ENCODE measurements around the gene RAX.

RAX gene

GRCh38 chr18:59271606-59272220 lies 1.5 kb downstream of the RAX start:
- ChIA-PET CTCF (interaction anchor here (0.5 to 7.6 kb wide), 7 partner anchors 23 to 980 kb away, joined by 3 to 41 read pairs (median 5); partner anchors contain the start of gene SEC11C), POLR2A (no interaction called here)
- no peak overlapping the region for H3K4me3 ChIP-seq (ENCODE audit: low read depth, low read length)
- TF ChIP-seq ZNF510 (tag by site-specific recombination; IDR thresholded peaks at IDR 0.05; ENCODE audit: insufficient replicate concordance) = no peak
- TF ChIP-seq KLF9 (tag by site-specific recombination; IDR thresholded peaks at IDR 0.05; ENCODE audit: low read depth) = no peak
- TF ChIP-seq ZEB2 (tag by site-specific recombination; IDR thresholded peaks at IDR 0.05) = no peak
- TF ChIP-seq ZSCAN30 (tag by site-specific recombination; IDR thresholded peaks at IDR 0.05) = no peak
- no peak for TF ChIP-seq ZNF501 (tag by site-specific recombination; IDR thresholded peaks at IDR 0.05)
- H3K9me3 ChIP-seq (ENCODE audit: control insufficient read depth, insufficient read depth, low read depth, low read length) = no peaks in the 10 kb centered on the region
- no peaks in the 10 kb centered on the region for H3K4me1 ChIP-seq (ENCODE audit: control insufficient read depth, insufficient read depth, low read length)
- H3K36me3 ChIP-seq (ENCODE audit: control insufficient read depth in 2 of 2, insufficient read depth in 1 of 2, low read length in 2 of 2) = no peaks in the 10 kb centered on the region
- H3K27ac ChIP-seq (ENCODE audit: extremely low read depth, low read depth, low read length) = no peak overlapping the region

- H3K27ac ChIP-seq (ENCODE audit: extremely low read depth, low read depth, low read length) = no peak overlapping the region
Measured at GRCh38 chr18:59270689-59271257, 2.5 kb downstream of the RAX start.

More at GRCh38 chr18:59270689-59271257, 2.5 kb downstream of the RAX start:
- Histone ChIP-seq H3K4me3 (ENCODE audit: low read depth, low read length) (no peak overlapping the region), H3K9me3 (ENCODE audit: control insufficient read depth, insufficient read depth, low read depth, low read length) (no peaks in the 10 kb centered on the region), H3K36me3 (ENCODE audit: control insufficient read depth in 2 of 2, insufficient read depth in 1 of 2, low read length in 2 of 2) (no peaks in the 10 kb centered on the region), H3K4me1 (ENCODE audit: control insufficient read depth, insufficient read depth, low read length) (peaks cover 2% of the 10 kb centered on the region; the same call in 1 of the 2 replicates)
- CTCF ChIA-PET = interaction anchor here (0.7 to 8.1 kb wide), 7 partner anchors 21 to 185 kb away, joined by 3 to 46 read pairs (median 21); no protein-coding TSS in a partner anchor
- POLR2A ChIA-PET = no interaction called here
- 0 out of 2 replicates have a peak, but pooled peaks have one; percentile 14 for TF ChIP-seq ZNF629 (tag by site-specific recombination; IDR thresholded peaks at IDR 0.05)
- TF ChIP-seq AEBP2 (tag by site-specific recombination; IDR thresholded peaks at IDR 0.05; ENCODE audit: borderline replicate concordance) = no peak
- TF ChIP-seq ZBTB20 (tag by site-specific recombination; IDR thresholded peaks at IDR 0.05) = no peak
- no peak for TF ChIP-seq TSHZ1 (tag by site-specific recombination; IDR thresholded peaks at IDR 0.05; ENCODE audit: borderline replicate concordance)
- peak; percentile 46 for TF ChIP-seq ZNF366 (tag by site-specific recombination; conservative IDR thresholded peaks at IDR 0.05)
- no peak for TF ChIP-seq KLF9 (tag by site-specific recombination; IDR thresholded peaks at IDR 0.05; ENCODE audit: low read depth)
- no peak for TF ChIP-seq ZNF664 (tag by site-specific recombination; IDR thresholded peaks at IDR 0.05)
- TF ChIP-seq ZNF645 (tag by site-specific recombination; IDR thresholded peaks at IDR 0.05) = no peak
- TF ChIP-seq YY1 (tag by site-specific recombination; IDR thresholded peaks at IDR 0.05) = no peak
- no peak for TF ChIP-seq BCL11A (tag by site-specific recombination; IDR thresholded peaks at IDR 0.05; ENCODE audit: low read depth)
- no peak for TF ChIP-seq ZNF311 (tag by site-specific recombination; IDR thresholded peaks at IDR 0.05; ENCODE audit: borderline replicate concordance)
- no peak for TF ChIP-seq ZNF211 (tag by site-specific recombination; IDR thresholded peaks at IDR 0.05; ENCODE audit: low read depth)
- TF ChIP-seq SETDB1 (IDR thresholded peaks at IDR 0.05; ENCODE audit: insufficient read length, low read length) = peak; percentile 36
- TF ChIP-seq ZNF202 (tag by site-specific recombination; IDR thresholded peaks at IDR 0.05; ENCODE audit: borderline replicate concordance) = no peak
- no peak for TF ChIP-seq KLF16 (tag by site-specific recombination; IDR thresholded peaks at IDR 0.05)
- TF ChIP-seq ATF2 (tag by site-specific recombination; IDR thresholded peaks at IDR 0.05; ENCODE audit: low read depth) = peak; percentile 45; the same call in 1 of the 2 replicates

Data from HEK293 (cell line).